HUES48 (cell line): Measurements from ENCODE around the gene CCDC60.

Experiments used
- H3K27ac ChIP-seq: one replicate; pipeline ENCODE4 v1.7.0; 2013; ENCODE audit warnings: low read depth, low read length, inconsistent platforms
- H3K27me3 ChIP-seq: 2 replicates; pipeline ENCODE4 v1.6.1; 2013; ENCODE audit warnings: mild to moderate bottlenecking, low read length; ENCODE audit not compliant: control insufficient read depth, insufficient read depth
- H3K36me3 ChIP-seq: 2 replicates; pipeline ENCODE4 v1.6.1; 2013; ENCODE audit warnings: low read length; ENCODE audit not compliant: control insufficient read depth, insufficient read depth
- H3K4me1 ChIP-seq: 2 replicates; pipeline ENCODE4 v1.6.1; 2013; ENCODE audit warnings: mild to moderate bottlenecking, low read length; ENCODE audit not compliant: control insufficient read depth, insufficient read depth
- H3K4me3 ChIP-seq: 2 replicates; pipeline ENCODE4 v1.5.1; 2013; ENCODE audit warnings: mild to moderate bottlenecking, low read depth, low read length
- H3K9ac ChIP-seq: 2 replicates; pipeline ENCODE4 v1.6.1; 2013; ENCODE audit warnings: mild to moderate bottlenecking, low read depth, low read length, moderate library complexity
- H3K9me3 ChIP-seq: 2 replicates; pipeline ENCODE4 v1.6.1; 2013; ENCODE audit warnings: low read length; ENCODE audit not compliant: control insufficient read depth, insufficient read depth

Gene CCDC60

GRCh38 chr12:119444462-119445044 is 110.0 kb downstream of the CCDC60 start:
- H3K27me3 ChIP-seq, result no peaks in the 10 kb centered on the region
- no peaks in the 10 kb centered on the region for H3K4me1 ChIP-seq
- H3K9ac ChIP-seq, result no peak overlapping the region
- H3K36me3 ChIP-seq, result no peaks in the 10 kb centered on the region
- H3K9me3 ChIP-seq, result no peaks in the 10 kb centered on the region
- H3K4me3 ChIP-seq, result peak overlapping the region; percentile 30; the same call in 1 of the 2 replicates
- H3K27ac ChIP-seq, result no peak overlapping the region

DNA sequence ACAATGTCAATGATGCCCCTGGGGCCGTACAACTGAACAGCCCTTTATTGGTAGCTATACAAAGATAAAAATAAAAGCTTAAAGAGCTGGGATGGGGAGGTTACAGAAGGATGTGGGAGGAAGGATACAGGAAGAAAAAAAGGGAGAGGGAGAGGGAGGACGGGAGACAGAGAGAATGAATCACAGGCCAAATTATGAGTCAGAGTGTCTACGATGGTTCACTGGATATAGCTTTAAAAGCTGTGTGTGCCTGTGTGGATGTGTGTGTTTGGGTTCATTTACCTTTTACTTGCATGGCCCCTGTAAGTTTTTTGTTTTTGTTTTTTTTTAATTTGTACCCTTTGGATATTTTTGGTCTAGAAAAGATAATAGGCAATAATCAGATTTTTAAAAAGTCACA is 111.9 kb downstream of the CCDC60 start:
- H3K9ac ChIP-seq, result no peak overlapping the region
- no peak overlapping the region for H3K4me3 ChIP-seq
- H3K4me1 ChIP-seq, result no peaks in the 10 kb centered on the region
- no peaks in the 10 kb centered on the region for H3K36me3 ChIP-seq
- H3K9me3 ChIP-seq, result no peaks in the 10 kb centered on the region
- no peak overlapping the region for H3K27ac ChIP-seq
- no peaks in the 10 kb centered on the region for H3K27me3 ChIP-seq

DNA sequence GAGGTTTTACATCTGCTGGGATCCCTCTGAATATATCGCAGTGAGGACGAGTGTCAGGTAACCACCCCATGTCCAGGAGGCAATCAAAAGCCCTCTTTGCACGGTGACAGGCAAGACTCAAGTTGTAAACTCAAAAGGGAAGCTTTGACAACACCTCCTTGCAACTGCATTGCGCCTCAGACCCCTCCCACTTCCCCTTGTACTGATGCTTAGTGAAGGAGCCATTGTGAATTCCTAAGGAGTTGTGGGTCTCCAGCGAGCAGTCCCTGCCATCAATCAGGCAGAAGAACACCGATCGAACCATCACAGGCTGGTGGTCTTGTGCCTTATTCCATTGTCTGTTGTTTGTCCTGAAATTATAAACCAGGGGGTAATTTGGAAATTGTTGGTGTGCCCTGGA is 112.6 kb downstream of the CCDC60 start:
- Histone ChIP-seq H3K9me3 (no peaks in the 10 kb centered on the region), H3K4me3 (no peak overlapping the region), H3K9ac (no peak overlapping the region), H3K27ac (no peak overlapping the region), H3K4me1 (no peaks in the 10 kb centered on the region), H3K36me3 (no peaks in the 10 kb centered on the region), H3K27me3 (no peaks in the 10 kb centered on the region)

GRCh38 chr12:119447618-119448017 is 113.1 kb downstream of the CCDC60 start:
- Histone ChIP-seq H3K27ac (no peak overlapping the region), H3K27me3 (no peaks in the 10 kb centered on the region), H3K4me1 (no peaks in the 10 kb centered on the region), H3K9ac (no peak overlapping the region), H3K36me3 (no peaks in the 10 kb centered on the region), H3K4me3 (no peak overlapping the region), H3K9me3 (no peaks in the 10 kb centered on the region)

- H3K9me3 ChIP-seq, result no peaks in the 10 kb centered on the region
- H3K36me3 ChIP-seq, result no peaks in the 10 kb centered on the region
- no peak overlapping the region for H3K4me3 ChIP-seq
- no peak overlapping the region for H3K27ac ChIP-seq
- no peak overlapping the region for H3K9ac ChIP-seq
- no peaks in the 10 kb centered on the region for H3K27me3 ChIP-seq
- H3K4me1 ChIP-seq, result no peaks in the 10 kb centered on the region
These were observed 114.1 kb downstream of the CCDC60 start for GRCh38 chr12:119448611-119449131.

DNA sequence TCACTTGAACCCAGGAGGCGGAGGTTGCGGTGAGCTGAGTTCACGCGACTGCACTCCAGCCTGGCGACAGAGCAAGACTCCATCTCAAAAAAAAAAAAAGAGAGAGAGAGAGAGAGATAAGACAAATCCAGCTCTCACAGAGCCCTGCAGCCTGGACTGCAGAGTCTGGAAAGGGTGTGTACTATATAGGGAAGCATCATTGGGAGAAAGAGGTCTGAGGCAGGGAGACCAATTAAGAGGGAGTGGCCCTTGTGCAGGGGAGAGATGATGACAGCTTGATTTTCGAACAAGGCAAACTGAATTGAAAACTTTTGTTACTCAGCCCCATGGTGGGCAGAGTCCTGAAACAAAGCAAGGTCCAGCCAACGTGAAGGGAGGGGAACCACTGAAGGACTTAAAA is 116.2 kb downstream of the CCDC60 start:
- H3K4me3 ChIP-seq, result no peak overlapping the region
- H3K27me3 ChIP-seq, result no peaks in the 10 kb centered on the region
- H3K9me3 ChIP-seq, result no peaks in the 10 kb centered on the region
- no peaks in the 10 kb centered on the region for H3K4me1 ChIP-seq
- H3K36me3 ChIP-seq, result no peaks in the 10 kb centered on the region
- H3K9ac ChIP-seq, result no peak overlapping the region
- H3K27ac ChIP-seq, result no peak overlapping the region

DNA sequence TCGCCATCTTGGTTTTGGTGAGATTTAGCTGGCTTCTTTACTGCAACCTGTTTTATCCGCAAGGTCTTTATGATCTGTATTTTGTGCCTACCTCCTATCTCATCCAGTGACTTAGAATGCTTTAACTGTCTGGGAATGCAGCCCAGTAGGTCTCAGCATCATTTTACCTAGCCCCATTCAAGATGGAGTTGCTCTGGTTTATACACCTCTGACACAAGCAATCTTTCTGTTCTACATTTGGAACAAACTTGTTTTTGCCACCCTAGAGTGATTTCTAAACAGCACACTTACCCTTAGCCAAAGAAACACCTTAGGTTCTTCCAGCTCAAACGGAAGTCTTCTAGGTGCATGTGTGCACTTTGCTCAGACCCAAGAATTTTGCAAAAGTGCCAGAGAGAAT is 122.3 kb downstream of the CCDC60 start:
- Histone ChIP-seq H3K9ac (no peak overlapping the region; the same call in 1 of the 2 replicates), H3K27me3 (no peaks in the 10 kb centered on the region), H3K9me3 (no peaks in the 10 kb centered on the region), H3K4me1 (peaks cover 13% of the 10 kb centered on the region), H3K4me3 (no peak overlapping the region), H3K27ac (peak overlapping the region; percentile 24), H3K36me3 (no peaks in the 10 kb centered on the region)

GRCh38 chr12:119457271-119457670 is 122.7 kb downstream of the CCDC60 start:
- H3K27me3 ChIP-seq, result no peaks in the 10 kb centered on the region
- H3K27ac ChIP-seq, result peak overlapping the region; percentile 24
- no peak overlapping the region; the same call in 1 of the 2 replicates for H3K9ac ChIP-seq
- no peaks in the 10 kb centered on the region for H3K36me3 ChIP-seq
- H3K4me1 ChIP-seq, result peaks cover 13% of the 10 kb centered on the region
- H3K4me3 ChIP-seq, result no peak overlapping the region
- H3K9me3 ChIP-seq, result no peaks in the 10 kb centered on the region

GRCh38 chr12:119459481-119459880 is 125.0 kb downstream of the CCDC60 start:
- H3K27ac ChIP-seq, result no peak overlapping the region
- no peaks in the 10 kb centered on the region for H3K36me3 ChIP-seq
- H3K9me3 ChIP-seq, result no peaks in the 10 kb centered on the region
- no peak overlapping the region for H3K9ac ChIP-seq
- H3K4me1 ChIP-seq, result peaks cover 13% of the 10 kb centered on the region
- H3K4me3 ChIP-seq, result no peak overlapping the region
- no peaks in the 10 kb centered on the region for H3K27me3 ChIP-seq

GRCh38 chr12:119460876-119461275 is 126.3 kb downstream of the CCDC60 start:
- H3K36me3 ChIP-seq, result no peaks in the 10 kb centered on the region
- no peak overlapping the region for H3K9ac ChIP-seq
- H3K27me3 ChIP-seq, result no peaks in the 10 kb centered on the region
- H3K27ac ChIP-seq, result no peak overlapping the region
- no peaks in the 10 kb centered on the region for H3K9me3 ChIP-seq
- peaks cover 13% of the 10 kb centered on the region for H3K4me1 ChIP-seq
- H3K4me3 ChIP-seq, result no peak overlapping the region

DNA sequence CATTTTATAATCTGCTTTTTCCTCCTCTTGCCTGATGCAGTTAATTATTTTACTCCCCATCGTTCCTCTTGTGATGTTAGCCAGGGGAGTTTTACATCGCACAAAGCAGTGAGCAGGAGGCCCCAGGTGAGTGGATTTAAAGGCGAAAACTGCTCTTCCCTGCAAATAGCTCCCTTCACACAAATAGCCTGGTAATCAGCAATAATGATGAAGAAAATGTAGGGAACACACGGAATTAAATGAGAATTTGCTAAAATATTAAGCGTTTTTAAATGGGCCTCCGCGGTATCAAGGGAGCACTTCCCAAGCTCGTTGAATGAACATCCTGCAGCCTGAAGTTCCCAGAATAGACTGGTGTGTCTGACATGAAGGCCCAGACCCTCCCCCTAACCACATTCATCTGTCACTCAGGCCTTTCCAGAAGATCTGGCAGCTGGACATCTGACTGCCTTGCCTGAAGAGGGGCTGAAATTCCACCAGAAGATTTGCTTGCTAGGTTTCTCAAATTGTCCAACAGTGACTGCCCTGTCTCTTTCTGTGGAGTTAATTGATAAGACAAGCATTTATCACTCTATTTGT is 127.2 kb downstream of the CCDC60 start:
- Histone ChIP-seq H3K9me3 (0 out of 2 replicates have a peak, but pooled peaks cover 4% of the 10 kb centered on the region), H3K4me1 (peaks cover 12% of the 10 kb centered on the region), H3K4me3 (no peak overlapping the region), H3K36me3 (no peaks in the 10 kb centered on the region), H3K27me3 (no peaks in the 10 kb centered on the region), H3K27ac (no peak overlapping the region), H3K9ac (no peak overlapping the region)
